GM12891 (cell line): ENCODE results near the gene TUBGCP4.
A peak's percentile ranks its signal among the peaks of the same experiment; 100 is the strongest.

Experiments
- DNase-seq: peaks from one replicate; pipeline ENCODE4 v3.0.0; 2011; ENCODE audit warnings: low spot score; ENCODE audit not compliant: insufficient read length
- FAIRE-seq: peaks from 2 replicates; lab custom pipeline; 2011; peaks lifted over from hg19 to GRCh38; lab: Jason Lieb, UNC
- PAX5 ChIP-seq: IDR thresholded peaks from 2 replicates; pipeline ENCODE4 v1.6.1; 2011; ENCODE audit warnings: low read length, moderate library complexity, mild to moderate bottlenecking; ENCODE audit not compliant: insufficient read depth, severe bottlenecking
- POLR2A ChIP-seq: IDR thresholded peaks from 2 replicates; pipeline ENCODE4 v1.6.1; 2011; ENCODE audit warnings: low read depth, low read length, control low read depth
- POLR2AphosphoS5 ChIP-seq: IDR thresholded peaks from 2 replicates; pipeline ENCODE4 v1.6.1; 2011; ENCODE audit warnings: low read depth, low read length, control low read depth
- POU2F2 ChIP-seq: IDR thresholded peaks from 2 replicates; pipeline ENCODE4 v1.6.1; 2011; ENCODE audit warnings: low read depth, mild to moderate bottlenecking, control low read depth, low read length, moderate library complexity
- SPI1 ChIP-seq: IDR thresholded peaks from 2 replicates; pipeline ENCODE4 v1.6.1; 2011; ENCODE audit warnings: low read depth, low read length, control low read depth
- TAF1 ChIP-seq: IDR thresholded peaks from 2 replicates; pipeline ENCODE4 v1.6.1; 2011; ENCODE audit warnings: low read depth, low read length, control low read depth

Gene TUBGCP4

DNA sequence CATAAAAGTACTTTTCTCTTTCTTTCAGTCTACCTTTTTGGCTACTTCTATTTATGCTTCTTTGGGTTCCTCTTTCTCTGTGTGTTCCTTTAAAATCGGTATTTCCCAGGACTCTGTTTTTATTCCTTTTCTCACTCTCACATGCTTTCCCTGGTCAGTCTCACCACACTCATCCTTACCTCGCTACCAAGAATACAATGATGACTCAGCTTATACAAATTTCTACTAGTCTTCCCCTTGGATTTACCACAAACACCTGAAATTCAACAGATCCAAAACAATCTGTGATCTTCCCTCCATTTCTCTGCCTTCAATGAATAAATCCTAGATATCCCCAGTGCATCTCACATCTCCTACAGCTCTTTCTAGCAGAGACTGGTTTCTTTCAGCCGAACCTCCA, 52.9 kb downstream of the TUBGCP4 start:
- FAIRE-seq (no peak), DNase-seq (no peak)
- TF ChIP-seq POLR2A (no peak), SPI1 (no peak), TAF1 (no peak), POLR2AphosphoS5 (no peak), POU2F2 (no peak), PAX5 (no peak)

DNA sequence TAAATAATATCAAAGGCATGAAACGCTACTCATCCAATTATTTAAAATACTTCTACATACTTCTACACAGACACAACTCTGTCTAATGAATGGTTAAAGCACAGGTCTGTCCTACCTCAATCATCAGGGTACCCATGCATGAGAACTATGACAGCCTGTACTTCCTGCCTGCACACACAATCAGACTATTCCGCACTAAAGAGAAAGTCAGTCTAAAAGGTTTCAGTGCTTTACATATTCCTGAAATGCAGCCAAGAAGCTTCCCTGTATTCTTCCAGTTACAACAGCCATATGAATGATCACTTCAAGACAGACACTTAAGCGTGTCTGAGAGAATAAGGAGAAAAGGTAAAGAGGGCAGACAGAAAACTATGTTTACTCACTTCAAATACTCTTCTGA, 58.8 kb downstream of the TUBGCP4 start:
- DNase-seq, result no peak
- FAIRE-seq, result peak; percentile 57
- TF ChIP-seq PAX5 (no peak), TAF1 (no peak), POU2F2 (no peak), POLR2AphosphoS5 (no peak), POLR2A (no peak), SPI1 (no peak)

DNA sequence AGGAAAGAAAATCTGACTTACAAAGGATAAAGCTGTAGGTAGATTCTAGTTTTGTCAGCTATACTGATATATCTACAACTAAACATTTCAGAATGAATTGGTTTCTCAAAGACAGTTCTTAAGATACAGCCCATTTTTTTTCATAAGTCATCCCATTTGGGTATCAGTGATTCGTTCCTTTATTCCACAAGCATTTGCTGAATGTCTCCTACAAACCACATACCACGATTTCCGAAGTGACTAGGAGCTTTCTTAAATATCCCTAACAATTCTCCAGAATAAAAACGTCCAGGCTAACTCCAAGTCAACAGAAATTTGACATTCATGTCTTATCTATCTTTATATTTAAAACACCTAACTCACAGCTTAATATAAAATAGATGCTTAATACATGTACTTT, 62.3 kb downstream of the TUBGCP4 start:
- FAIRE-seq, result no peak
- TF ChIP-seq PAX5 (no peak), TAF1 (no peak), POU2F2 (no peak), POLR2A (no peak), SPI1 (no peak), POLR2AphosphoS5 (no peak)
- no peak for DNase-seq

DNA sequence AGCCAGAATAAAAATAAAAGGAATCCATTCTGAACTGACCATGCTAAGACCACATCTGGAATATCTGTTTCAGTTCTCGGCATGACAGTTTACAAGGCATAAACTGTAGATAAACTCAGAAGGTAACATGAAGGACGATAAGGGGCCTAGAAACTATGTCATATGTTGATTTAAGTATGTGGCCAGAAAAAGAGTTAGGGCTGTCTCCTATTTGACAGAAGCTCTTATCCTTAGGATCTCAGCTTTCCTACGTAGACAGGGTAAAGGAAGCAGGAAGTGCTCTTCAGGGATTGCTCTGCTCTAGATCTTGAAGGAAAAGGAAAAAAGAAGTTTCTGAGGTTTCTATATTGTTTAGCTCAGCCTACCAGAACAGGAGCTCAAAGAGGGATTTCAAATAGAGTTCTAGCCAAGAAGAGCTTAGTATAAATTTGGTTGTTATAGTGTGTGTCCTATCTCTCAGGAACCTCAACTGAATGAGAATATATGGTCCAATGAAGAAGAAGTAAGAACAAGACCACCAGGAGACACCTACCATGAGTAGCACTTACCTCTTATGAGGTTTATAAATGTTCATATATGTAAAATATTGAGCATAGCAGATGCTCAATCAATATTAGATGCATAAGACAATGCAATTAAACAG, 62.9 kb downstream of the TUBGCP4 start:
- TF ChIP-seq TAF1, result no peak
- TF ChIP-seq POLR2AphosphoS5, result no peak
- no peak for TF ChIP-seq PAX5
- TF ChIP-seq POLR2A, result no peak
- TF ChIP-seq POU2F2, result no peak
- no peak for TF ChIP-seq SPI1
- DNase-seq, result no peak
- FAIRE-seq, result no peak

DNA sequence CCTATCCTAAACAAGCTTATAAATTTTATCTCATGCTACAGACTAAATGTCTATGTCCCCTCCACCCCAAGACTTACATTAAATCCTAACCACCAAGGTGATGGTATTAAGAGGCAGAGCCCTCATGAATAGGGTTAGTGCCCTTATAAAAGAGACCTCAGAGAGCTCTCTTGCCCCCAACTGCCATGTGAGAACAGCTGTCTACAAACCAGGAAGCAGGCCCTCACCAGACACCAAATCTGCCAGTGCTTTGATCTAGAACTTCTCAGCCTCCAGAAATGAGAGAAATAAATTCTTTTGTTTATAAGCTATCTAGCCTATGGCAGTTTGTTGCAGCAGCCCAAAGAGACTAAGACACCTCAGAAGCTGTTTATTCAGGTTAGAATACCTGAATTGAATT, 63.5 kb downstream of the TUBGCP4 start:
- no peak for FAIRE-seq
- no peak for DNase-seq
- no peak for TF ChIP-seq POLR2A

DNA sequence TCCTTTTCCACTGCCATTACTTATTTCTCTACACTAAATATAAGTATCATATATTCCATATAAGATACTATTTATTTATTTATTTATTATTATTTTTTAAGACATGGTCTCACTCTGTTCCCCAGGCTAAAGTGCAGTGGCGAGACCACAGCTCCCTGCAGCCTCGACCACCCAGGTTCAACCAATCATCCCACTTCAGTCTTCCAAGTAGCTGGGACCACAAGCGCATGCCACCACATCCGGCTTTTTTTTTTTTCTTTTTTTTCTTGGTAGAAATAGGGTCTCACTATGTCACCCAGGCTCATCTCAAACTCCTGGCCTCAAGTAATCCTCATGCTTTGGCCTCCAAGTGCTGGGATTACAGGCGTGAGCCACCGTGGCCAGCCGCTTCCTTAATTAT, 65.5 kb downstream of the TUBGCP4 start:
- TF ChIP-seq SPI1 (no peak), POLR2A (no peak), TAF1 (no peak), POU2F2 (no peak), POLR2AphosphoS5 (no peak), PAX5 (no peak)
- no peak for FAIRE-seq

DNA sequence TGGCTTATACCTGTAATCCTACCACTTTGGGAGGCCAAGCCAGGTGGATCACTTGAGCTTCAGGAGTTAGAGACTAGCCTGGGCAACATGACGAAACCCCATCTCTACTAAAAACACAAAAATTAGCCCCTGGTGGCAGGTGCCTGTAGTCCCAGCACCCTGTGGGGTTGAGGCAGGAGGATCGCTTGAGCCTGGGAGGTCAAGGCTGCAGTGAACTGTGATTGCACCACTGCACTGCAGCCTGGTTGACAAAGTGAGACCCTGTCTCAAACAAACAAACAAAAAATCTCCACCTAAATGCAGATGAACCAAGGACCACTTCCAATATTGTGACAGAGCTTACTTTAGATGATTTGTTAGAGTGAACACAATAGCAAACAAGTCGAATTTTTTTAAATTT, 68.4 kb downstream of the TUBGCP4 start:
- TF ChIP-seq POU2F2 (no peak), SPI1 (no peak), POLR2A (no peak), POLR2AphosphoS5 (no peak), TAF1 (no peak), PAX5 (no peak)
- FAIRE-seq (no peak), DNase-seq (no peak)

More for the DNA sequence above, 65.5 kb downstream of the TUBGCP4 start:
- no peak for DNase-seq

DNA sequence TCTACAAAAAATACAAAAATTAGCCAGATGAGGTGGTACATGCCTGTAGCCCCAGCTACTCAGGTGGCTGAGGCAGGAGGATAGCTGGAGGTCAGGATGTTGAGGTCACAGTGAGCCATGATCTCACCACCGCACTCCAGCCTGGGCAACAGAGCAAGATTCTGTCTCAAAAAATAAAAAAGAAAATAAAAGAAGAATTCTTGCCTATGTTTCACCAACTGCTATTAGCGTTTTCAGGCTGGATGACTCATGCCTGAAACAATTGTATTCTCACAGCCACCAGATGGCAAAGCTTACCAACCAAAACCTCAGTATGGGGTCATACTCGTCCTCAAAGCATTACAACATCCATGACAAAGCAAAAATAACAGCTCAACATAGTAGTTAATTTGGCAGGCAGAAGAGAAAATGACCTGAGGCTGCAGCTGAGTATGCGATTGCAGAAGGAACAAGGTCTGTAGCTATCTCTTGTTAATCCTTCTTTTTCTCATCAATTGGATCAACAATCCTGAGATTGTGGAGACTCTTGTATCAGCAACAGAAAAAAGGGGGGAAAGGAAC, 69.9 kb downstream of the TUBGCP4 start:
- DNase-seq (no peak), FAIRE-seq (peak; percentile 62)
- no peak for TF ChIP-seq POU2F2
- TF ChIP-seq PAX5, result no peak
- TF ChIP-seq TAF1, result no peak
- TF ChIP-seq POLR2AphosphoS5, result no peak
- no peak for TF ChIP-seq POLR2A
- TF ChIP-seq SPI1, result no peak

DNA sequence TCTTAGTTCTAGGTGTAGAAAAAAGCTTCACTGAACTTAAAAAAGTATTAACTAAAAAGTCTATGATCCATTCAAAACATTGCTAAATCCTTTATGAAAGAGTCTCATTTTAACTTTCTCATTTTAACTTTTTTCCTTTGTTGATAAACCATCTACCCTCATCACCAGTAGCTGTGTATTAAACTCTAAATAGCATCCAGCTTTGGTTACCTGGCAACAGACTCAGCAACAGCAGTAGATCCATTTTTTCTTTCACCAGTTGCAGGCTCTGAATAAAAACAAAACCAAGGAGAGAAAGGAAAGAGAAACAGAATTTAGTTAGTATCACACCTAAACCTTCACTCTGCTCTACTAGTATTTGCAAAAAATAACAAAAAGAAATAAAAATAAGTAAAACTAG, 70.4 kb downstream of the TUBGCP4 start:
- no peak for FAIRE-seq
- no peak for DNase-seq

DNA sequence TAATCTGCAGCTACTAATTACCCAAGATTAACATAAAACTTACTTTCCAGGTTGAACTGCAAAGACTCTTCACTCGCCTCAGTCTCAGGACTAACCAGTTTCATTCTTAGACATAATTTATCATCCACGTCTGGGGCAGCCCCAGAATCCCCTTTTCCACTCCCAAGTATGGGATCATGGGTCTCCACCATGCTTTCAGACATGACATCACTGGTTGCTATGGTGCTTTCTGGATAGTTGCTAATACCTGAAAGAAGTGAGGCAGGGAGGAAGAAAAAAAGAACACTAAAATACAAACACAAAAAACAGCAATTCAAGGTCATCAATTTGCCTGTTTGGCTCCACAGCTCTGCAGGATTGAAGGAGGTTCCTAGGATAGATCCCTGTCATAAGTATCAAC, 75.4 kb downstream of the TUBGCP4 start:
- no peak for TF ChIP-seq PAX5
- DNase-seq (no peak), FAIRE-seq (no peak)

More for the DNA sequence above, 70.4 kb downstream of the TUBGCP4 start:
- TF ChIP-seq POU2F2 (no peak), POLR2AphosphoS5 (no peak), TAF1 (no peak), POLR2A (no peak), SPI1 (no peak), PAX5 (no peak)
